Lower lobe of right lung (tissue), 2 donors: ENCODE data around the gene TSPYL6. TPM values are rescaled to one million over a fixed set of nuclear protein-coding genes. Genes with fewer than 3 reads are reported as not detected.

Source experiments
- ATAC-seq, 2 donors: fragments of 200-7000 bp; cut with Tn5 transposase; one replicate each; pipeline ENCODE4 v1.9.1; 2020 to 2022; ENCODE audit warnings: mild to moderate bottlenecking in 2 of 2, moderate library complexity in 2 of 2
- DNase-seq: peaks from one replicate; pipeline ENCODE4 v3.0.0-alpha.2; 2020
- H3K27ac ChIP-seq: fragments of 200-600 bp; one replicate; pipeline ENCODE4 v1.8.0; 2022
- H3K27me3 ChIP-seq: fragments of 200-600 bp; one replicate; pipeline ENCODE4 v1.8.0; 2022; ENCODE audit warnings: low read depth
- H3K36me3 ChIP-seq: fragments of 200-600 bp; one replicate; pipeline ENCODE4 v1.8.0; 2022; ENCODE audit warnings: mild to moderate bottlenecking
- H3K4me1 ChIP-seq: fragments of 200-600 bp; one replicate; pipeline ENCODE4 v1.8.0; 2022
- H3K4me3 ChIP-seq: fragments of 200-600 bp; one replicate; pipeline ENCODE4 v1.8.0; 2022; ENCODE audit warnings: mild to moderate bottlenecking
- H3K9me3 ChIP-seq: fragments of 200-600 bp; one replicate; pipeline ENCODE4 v1.8.0; 2022
- intact Hi-C: fragments of 100-400 bp; cut with DNase I; formaldehyde crosslinking; loops from one replicate; pipeline ENCODE4 v1.11.0; 2022
- total RNA-seq: library from RNA; stranded (reverse); fragmentation: NEBNext Ultra II Directional; extraction: Animal tissue kit (Norgen Biotek cat#: 25700); gene quantifications from one replicate; pipeline ENCODE4 v1.2.1, GENCODE V29; 2021
- TF ChIP-seq, protein P1 (sequence below): fragments of 200-600 bp; IDR thresholded peaks from one replicate; pipeline ENCODE4 v1.8.0; 2022; ENCODE audit warnings: antibody characterized with exemption, mild to moderate bottlenecking
- donor health status: DM: no; HTN: yes; CAD: no; lungs with severe emphysema.

TSPYL6 gene
- total RNA-seq, 1 donor from 2014 or later, result not detected

DNA sequence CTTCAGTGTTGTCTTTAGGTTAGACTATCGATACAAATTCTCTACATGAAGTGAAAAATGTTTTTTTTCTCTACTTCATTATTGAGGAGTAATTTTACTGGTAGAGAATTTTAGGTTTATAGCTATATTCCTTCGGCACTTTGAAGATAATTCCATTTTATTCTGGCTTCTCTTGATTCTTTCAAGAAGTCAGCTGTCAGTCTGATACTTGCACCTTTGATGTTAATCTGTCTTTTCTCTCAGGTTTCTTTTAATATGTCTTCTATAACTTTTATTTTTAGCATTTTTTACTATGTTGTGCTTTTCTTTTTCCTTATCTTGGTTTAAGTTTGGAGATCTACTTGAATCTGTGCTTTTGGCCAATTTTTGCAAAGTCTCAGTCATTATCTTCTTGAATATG is 18.6 kb downstream of the TSPYL6 start:
- no peak for ATAC-seq
- TF ChIP-seq, protein P1, sequence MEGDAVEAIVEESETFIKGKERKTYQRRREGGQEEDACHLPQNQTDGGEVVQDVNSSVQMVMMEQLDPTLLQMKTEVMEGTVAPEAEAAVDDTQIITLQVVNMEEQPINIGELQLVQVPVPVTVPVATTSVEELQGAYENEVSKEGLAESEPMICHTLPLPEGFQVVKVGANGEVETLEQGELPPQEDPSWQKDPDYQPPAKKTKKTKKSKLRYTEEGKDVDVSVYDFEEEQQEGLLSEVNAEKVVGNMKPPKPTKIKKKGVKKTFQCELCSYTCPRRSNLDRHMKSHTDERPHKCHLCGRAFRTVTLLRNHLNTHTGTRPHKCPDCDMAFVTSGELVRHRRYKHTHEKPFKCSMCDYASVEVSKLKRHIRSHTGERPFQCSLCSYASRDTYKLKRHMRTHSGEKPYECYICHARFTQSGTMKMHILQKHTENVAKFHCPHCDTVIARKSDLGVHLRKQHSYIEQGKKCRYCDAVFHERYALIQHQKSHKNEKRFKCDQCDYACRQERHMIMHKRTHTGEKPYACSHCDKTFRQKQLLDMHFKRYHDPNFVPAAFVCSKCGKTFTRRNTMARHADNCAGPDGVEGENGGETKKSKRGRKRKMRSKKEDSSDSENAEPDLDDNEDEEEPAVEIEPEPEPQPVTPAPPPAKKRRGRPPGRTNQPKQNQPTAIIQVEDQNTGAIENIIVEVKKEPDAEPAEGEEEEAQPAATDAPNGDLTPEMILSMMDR, result no peak

GRCh38 chr2:54233832-54234649 is 22.0 kb downstream of the TSPYL6 start:
- no peaks in the 10 kb centered on the region for H3K27me3 ChIP-seq
- H3K27ac ChIP-seq, result no peak overlapping the region
- DNase-seq (no peak), ATAC-seq (no peak)
- no peaks in the 10 kb centered on the region for H3K36me3 ChIP-seq
- TF ChIP-seq, protein P1, result no peak
- no peak overlapping the region for H3K4me3 ChIP-seq
- intact Hi-C loops, result no loop called here
- H3K4me1 ChIP-seq, result no peaks in the 10 kb centered on the region
- no peaks in the 10 kb centered on the region for H3K9me3 ChIP-seq

More for the DNA sequence above, 18.6 kb downstream of the TSPYL6 start:
- intact Hi-C loops, result no loop called here
- DNase-seq, result no peak
- Histone ChIP-seq H3K9me3 (no peaks in the 10 kb centered on the region), H3K27ac (no peak overlapping the region), H3K4me1 (no peaks in the 10 kb centered on the region), H3K27me3 (no peaks in the 10 kb centered on the region), H3K4me3 (no peak overlapping the region), H3K36me3 (no peaks in the 10 kb centered on the region)

DNA sequence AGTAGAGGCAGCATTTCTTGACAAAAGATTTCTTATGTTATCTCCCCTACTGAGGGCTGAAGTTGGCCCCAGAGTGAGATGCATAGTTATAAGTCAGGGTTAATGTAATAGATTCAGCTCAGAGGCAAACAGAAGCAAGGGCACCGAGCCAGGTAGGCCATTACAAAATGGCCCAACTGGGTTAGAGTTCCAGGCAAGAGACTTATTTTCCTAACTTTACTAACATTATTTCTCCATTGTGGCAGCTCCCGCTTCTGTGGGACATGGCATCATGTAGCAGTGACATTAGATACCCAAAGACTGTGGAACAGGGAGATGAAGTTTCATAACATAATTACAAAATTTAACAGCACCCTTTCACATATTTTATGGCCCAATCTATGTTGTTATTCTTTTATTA is 27.1 kb downstream of the TSPYL6 start:
- no peak overlapping the region for H3K27ac ChIP-seq
- DNase-seq, result no peak
- intact Hi-C loops, result no loop called here

DNA sequence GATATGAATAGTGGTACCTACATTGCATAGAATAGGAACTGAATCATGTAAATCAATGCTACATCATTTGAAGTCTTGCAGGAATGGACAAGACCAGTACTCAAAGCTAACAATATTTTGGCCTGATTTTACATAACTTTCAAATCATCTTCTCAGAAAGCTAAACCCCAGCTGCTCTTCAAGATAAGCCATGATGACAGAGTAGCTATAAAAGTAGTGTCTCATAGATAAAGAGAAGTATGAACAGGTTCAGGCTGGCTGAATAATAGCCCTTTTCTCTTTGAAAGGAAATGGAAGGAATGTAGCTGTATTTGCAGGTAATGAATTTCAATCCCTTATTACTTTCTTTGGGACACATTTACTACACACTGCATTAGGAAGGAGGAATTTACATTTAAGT is 28.2 kb downstream of the TSPYL6 start:
- no peak overlapping the region for H3K4me3 ChIP-seq
- H3K27me3 ChIP-seq, result no peaks in the 10 kb centered on the region
- ATAC-seq (no peak), DNase-seq (no peak)
- TF ChIP-seq, protein P1, result no peak
- H3K4me1 ChIP-seq, result peaks cover 6% of the 10 kb centered on the region
- no peaks in the 10 kb centered on the region for H3K9me3 ChIP-seq
- intact Hi-C loops, result no loop called here
- no peak overlapping the region for H3K27ac ChIP-seq
- no peaks in the 10 kb centered on the region for H3K36me3 ChIP-seq

More for the DNA sequence above, 27.1 kb downstream of the TSPYL6 start:
- no peak for ATAC-seq
- no peak overlapping the region for H3K4me3 ChIP-seq
- H3K4me1 ChIP-seq, result peaks cover 6% of the 10 kb centered on the region
- H3K27me3 ChIP-seq, result no peaks in the 10 kb centered on the region
- TF ChIP-seq, protein P1, result no peak
- no peaks in the 10 kb centered on the region for H3K36me3 ChIP-seq
- no peaks in the 10 kb centered on the region for H3K9me3 ChIP-seq

- DNase-seq, result no peak
- Histone ChIP-seq H3K9me3 (no peaks in the 10 kb centered on the region), H3K36me3 (no peaks in the 10 kb centered on the region), H3K27me3 (no peaks in the 10 kb centered on the region), H3K4me3 (no peak overlapping the region), H3K27ac (no peak overlapping the region), H3K4me1 (peaks cover 6% of the 10 kb centered on the region)
- intact Hi-C loops, result no loop called here
- no peak for ATAC-seq
- TF ChIP-seq, protein P1, result no peak
These were observed 29.8 kb downstream of the TSPYL6 start for GRCh38 chr2:54226260-54226659.
